Amygdala (tissue), 56 donors: ENCODE measurements around the gene CCDC88C.
"Not testable (repeated sequence)": the region's sequence is repeated elsewhere in the genome, so short reads cannot be mapped to it uniquely, and the experiment has no call there.

ENCODE experiments used
- DNase-seq, 56 donors: peaks; one replicate each; lab custom pipeline; 2025; lab: John Stamatoyannopoulos, UW

CCDC88C gene

DNA sequence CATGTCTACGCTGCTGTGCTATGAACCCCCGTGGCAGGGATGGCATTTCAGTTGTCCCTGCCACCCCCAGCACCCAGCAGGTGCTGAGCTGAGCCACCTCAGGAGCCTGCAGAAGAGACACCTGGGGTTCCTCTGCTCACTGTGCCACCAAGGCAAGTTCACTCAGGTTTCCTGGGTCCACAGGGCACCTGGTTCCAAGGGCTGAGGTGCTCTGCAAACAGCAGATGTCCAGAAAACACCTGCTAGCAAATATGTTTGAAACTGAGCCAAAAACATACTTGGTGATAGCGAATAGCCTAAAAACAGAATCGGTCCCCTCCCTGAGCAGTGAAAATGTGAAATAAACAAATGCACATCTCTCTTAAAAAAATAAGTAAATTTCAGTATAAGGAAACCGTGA, 137.5 kb downstream of the CCDC88C start:
- no peak for DNase-seq

- no peak for DNase-seq
Measured at GRCh38 chr14:91279354-91279753, 138.3 kb downstream of the CCDC88C start.

GRCh38 chr14:91278383-91278715, 139.3 kb downstream of the CCDC88C start:
- no peak for DNase-seq

DNA sequence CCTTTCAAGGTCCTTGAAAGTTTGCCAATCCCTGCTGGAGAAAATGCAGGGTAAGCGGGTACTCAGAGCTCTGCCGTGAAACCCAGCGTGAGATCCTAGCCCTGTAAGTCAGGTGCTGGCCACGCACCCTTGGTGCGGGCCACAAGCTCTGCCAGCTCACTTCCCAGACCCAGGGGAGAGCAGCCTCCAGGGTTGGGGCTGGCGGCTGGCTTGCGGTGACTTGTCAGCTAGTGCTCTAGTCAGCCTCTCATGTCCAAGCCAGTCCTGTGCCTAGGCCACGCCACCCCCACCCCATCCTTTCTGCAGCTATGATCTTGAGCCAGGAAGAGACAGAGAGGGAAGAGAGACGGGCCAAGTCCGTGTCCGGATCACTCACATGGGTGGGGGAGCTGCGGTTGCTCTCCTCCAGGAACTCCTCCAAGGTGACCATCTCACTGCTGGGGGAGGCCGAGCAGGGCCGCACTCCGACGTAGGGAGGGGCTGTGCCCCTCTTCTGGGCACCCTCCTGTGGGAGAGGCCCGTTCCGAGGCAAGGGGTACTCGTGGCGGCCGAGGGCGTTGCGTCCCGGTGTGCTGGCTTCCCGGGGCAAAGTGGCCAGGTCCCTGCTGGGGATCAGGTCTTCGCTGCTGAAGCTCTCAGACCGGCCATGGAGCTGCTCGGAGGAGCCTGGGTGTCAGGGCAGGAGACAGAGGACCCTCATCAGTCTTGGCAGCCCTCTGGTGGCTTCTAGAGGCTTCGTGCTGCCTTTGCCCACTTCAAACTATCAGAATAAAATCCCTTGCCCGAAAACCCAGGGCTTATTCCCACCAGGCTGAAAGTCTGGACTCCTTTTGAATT, 139.9 kb downstream of the CCDC88C start:
- no peak for DNase-seq

GRCh38 chr14:91274796-91275195, 142.8 kb downstream of the CCDC88C start:
- DNase-seq, result no peak

DNA sequence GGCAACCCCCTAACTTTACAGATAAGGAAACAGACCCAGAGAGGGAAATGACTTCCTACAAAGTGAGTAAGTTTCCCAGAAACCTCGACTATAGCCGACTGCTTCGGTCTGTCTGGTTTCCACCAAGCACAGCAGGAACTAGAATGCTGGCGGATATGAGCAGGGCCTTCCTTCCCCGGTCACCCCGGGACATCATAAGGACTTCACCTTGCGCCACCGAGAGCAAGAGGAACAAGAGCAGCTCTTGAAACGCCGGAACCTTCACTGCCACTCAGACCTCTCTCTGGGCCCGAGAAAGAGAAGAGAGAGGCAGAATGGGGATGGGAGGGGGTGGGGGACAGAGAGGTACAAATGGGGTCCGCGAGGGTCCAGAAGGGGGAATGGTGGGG, 143.7 kb downstream of the CCDC88C start:
- no peak for DNase-seq

GRCh38 chr14:91273273-91273884, 144.2 kb downstream of the CCDC88C start:
- DNase-seq, result no peak

DNA sequence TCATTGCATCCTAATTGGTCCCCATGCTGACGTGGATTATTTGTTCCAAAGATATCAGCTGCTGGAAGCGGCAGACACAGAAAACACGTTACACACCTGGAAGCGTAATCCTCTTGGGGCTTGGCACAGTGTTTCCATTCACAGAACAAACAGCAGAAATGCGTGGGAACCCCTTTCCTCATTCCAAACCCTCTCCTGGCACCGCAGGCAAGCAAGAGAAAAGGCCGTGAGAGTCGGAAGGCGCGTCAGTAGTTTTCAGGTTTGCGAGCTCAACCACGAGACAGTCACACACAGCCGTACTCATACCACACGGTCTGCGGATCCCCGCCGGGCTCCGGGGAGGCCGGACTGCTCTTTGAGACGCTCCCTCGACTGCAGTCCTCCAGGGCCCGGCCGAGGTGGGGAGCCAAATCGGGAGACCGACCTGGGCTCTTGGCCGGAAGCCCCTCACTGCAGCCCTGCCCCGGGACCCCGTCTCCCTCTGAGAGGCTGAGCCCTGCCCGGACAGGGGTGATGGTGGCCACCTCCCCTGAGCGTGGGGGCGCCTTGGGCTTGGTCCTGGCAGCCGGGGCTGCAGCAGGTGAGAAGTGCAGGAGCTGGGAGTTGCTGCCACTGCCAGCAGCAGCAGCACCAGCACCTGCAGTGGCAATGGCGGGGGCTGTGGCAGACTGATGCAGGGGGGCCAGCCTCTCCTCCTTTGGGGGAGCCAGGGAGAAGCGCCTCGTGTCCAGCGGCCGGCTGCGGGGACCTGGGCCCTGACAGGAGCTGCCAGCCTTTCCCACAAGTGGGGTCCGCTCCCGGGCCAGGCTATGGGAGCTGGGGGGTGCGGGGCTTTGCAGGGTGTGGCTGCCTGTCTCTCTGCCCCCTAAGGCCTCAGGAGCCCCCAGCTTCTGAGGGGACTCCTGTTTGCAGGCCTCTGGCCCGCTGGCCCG, 145.0 kb downstream of the CCDC88C start:
- DNase-seq, result no peak

DNA sequence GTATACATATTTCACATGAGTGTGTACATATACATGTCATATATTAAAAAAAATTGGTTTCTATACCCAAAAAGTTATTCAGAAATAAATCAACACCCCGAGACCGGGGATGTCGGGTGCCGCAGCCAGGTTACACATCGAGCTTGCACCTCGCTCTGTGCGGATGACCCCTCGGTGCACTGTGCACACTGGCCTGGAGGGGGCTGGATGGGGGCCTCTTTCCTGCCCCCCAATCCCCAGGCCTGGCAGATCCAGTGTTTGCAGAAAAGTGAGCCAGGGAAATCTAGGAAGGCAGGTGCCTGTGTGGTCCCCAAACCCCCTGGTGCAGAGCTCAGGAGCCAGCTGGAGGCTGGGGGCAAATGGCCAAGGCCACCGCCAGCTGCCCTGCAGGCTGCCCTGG, 146.0 kb downstream of the CCDC88C start:
- no peak for DNase-seq

DNA sequence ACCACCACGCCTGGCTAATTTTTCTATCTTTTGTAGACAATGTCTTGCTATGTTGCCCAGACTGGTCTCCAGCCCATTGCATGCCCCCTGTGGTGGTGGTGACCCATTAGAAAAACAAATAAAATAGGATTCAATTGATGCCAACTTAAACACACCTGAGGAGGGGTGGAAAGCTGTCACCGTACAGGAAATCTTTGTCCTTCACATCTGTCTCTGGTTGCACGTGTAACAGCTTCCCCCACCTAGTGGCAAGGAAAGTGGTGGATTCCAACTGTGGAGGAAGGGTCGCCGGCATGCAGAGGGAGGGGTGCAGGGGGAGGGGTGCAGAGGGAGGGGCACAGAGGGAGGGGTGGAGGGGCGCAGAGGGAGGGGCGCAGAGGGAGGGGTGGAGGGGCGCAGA, 147.0 kb downstream of the CCDC88C start:
- DNase-seq, result no peak

- DNase-seq, result no peak
Measured at GRCh38 chr14:91270188-91270587, 147.4 kb downstream of the CCDC88C start.

- peak in 7 of 56 donors; percentile 12 to 42 (median 19) for DNase-seq
Measured at GRCh38 chr14:91269076-91269991, 148.3 kb downstream of the CCDC88C start.

GRCh38 chr14:91267965-91268437, 149.6 kb downstream of the CCDC88C start:
- no peak for DNase-seq

- not testable (repeated sequence) for DNase-seq
Measured at GRCh38 chr14:91266276-91266675, 151.3 kb downstream of the CCDC88C start.

- no peak for DNase-seq
Measured at GRCh38 chr14:91265404-91265803, 152.2 kb downstream of the CCDC88C start.

DNA sequence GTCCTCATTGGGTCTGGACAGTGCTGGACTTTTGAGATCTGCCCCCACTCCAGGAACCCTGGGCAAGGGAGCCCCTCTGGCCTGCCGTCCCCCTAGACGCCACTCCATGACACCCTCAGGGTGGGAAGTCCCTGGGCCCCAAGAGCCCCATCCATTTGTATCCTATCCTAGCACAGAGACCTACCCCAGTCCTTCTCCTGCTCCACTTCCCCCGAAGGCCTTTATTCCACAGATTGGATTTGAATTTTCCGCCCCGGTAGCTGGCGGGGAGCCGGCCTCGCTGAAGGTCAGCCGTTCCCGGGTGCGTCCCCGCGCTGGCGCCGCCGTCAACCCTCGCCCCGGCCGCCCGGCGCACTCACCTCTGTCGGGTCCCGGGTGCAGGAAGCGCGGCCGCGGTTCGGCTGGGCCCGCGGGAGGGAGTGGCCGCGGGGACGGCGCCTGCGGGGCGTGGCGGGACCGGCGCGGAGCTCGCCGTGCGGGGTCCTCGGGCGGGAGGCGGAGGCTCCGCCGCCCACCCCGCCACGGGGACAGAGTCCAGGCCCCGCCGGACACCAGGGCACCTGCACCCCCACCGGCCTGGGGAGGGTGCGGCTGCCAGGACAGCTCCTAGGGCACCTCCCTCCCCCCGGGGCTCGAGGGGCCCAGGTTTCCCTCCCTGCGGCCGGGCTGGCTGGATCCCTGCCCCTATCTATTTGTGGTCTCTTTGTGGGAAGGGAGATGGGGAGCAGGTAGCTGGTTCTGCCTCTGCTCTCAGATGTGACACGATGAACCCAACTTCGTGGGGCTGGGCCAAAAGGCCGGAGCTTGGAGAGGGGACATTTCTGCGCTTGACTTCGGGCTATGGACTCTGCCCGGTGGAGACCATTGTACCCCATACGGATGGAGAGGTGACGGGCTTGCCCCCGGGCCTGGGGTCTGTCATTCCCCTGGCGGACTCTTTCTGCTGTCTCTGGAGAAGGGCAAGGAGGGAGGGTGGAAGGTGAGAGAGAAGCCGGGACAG, 153.2 kb downstream of the CCDC88C start:
- DNase-seq, result no peak

DNA sequence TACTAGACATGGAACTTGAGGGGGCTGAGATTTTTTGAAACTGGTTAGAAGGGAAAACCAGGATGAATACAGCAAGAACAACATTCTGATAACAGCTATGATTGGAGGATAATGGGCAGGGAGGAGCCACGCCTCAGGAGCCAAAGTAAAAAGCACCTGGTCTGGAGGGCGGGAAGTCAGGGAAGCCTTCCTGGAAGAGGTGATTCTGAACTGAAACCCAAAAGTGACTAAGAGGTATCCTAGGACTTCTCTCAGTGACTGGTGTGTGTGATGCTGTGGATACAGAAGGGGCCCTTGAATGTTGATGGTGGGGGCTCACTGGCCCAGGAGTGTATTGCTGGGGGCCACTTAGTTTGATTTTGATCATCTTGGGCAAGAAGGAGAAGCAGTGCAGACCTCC, 154.3 kb downstream of the CCDC88C start:
- no peak for DNase-seq

DNA sequence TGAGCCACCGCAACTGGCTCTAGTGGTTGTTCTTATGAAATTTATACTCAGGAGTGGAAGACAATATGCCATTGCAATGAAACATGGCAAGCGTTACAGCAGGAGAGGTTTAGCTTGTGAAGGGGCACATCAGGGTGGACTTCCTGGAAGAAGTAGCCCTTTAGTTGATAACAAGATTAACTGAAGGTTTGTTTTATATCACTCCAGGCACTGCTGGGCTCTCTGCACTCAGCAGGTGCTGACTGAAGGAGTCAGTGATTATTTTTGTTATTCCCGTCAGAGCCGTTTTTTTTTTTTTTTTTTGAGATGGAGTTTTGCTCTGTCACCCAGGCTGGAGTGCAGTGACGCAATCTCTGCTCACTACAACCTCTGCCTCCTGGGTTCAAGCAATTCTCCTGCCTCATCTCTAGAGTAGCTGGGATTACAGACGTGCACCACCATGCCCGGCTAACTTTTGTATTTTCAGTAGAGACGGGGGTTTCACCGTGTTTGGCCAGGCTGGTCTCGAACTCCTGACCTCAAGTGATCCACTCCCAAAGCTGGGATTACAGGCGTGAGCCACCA, 155.6 kb downstream of the CCDC88C start:
- DNase-seq, result no peak
